ENCODE results near the gene HNRNPR. TPM values are rescaled to one million over a fixed set of nuclear protein-coding genes. Genes with fewer than 3 reads are reported as not detected.

Gene HNRNPR
- total and polyA plus RNA-seq, 9 of the 15 experiments (the other 6 are each of a cell fraction or from before 2014, with no cell fraction given) = 80.9 to 372 (median 301) TPM

DNA sequence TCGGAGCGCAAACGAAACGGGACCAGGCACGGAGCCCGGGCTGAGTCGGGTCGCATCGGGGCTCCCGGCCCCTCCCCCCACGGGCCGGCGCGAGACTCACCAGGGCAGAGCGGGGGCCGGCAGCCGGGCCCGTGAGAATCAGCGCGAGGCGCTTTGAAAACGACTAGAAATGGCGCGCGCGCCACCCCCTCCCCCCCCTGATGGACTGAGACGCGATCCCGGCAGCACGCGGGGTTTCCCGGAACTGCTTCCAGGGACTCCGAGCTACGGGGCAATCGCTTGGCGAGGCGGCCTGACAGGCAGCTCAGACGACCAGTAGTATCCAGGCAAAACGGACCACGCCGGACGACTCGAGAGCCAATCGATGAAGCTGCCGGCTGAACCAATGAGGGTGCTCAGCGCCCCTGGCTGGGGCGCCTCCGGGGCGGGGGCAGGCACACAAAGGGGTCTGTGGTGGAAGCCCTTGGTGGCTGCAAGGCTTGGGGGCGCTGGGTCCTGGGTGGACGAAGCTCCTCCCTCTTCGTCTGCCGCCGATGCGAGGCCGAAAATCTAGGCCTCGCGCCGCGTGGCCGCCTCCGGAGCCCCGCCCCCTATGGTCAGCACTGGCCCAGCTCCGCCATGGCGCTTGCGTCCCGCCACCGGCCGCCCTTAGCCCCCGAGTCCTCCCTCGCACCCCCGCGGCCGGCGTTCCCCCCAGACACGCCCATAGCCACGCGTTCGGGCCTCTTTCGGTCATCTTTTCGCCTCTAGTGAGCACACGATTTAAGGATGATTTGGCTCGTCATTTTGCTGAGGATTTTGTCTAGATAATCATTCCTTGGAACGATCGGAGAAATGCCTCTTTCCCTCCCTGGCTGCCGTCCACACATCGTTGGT is at the start of gene HNRNPR (continued):
- TF ChIP-seq, protein P1, sequence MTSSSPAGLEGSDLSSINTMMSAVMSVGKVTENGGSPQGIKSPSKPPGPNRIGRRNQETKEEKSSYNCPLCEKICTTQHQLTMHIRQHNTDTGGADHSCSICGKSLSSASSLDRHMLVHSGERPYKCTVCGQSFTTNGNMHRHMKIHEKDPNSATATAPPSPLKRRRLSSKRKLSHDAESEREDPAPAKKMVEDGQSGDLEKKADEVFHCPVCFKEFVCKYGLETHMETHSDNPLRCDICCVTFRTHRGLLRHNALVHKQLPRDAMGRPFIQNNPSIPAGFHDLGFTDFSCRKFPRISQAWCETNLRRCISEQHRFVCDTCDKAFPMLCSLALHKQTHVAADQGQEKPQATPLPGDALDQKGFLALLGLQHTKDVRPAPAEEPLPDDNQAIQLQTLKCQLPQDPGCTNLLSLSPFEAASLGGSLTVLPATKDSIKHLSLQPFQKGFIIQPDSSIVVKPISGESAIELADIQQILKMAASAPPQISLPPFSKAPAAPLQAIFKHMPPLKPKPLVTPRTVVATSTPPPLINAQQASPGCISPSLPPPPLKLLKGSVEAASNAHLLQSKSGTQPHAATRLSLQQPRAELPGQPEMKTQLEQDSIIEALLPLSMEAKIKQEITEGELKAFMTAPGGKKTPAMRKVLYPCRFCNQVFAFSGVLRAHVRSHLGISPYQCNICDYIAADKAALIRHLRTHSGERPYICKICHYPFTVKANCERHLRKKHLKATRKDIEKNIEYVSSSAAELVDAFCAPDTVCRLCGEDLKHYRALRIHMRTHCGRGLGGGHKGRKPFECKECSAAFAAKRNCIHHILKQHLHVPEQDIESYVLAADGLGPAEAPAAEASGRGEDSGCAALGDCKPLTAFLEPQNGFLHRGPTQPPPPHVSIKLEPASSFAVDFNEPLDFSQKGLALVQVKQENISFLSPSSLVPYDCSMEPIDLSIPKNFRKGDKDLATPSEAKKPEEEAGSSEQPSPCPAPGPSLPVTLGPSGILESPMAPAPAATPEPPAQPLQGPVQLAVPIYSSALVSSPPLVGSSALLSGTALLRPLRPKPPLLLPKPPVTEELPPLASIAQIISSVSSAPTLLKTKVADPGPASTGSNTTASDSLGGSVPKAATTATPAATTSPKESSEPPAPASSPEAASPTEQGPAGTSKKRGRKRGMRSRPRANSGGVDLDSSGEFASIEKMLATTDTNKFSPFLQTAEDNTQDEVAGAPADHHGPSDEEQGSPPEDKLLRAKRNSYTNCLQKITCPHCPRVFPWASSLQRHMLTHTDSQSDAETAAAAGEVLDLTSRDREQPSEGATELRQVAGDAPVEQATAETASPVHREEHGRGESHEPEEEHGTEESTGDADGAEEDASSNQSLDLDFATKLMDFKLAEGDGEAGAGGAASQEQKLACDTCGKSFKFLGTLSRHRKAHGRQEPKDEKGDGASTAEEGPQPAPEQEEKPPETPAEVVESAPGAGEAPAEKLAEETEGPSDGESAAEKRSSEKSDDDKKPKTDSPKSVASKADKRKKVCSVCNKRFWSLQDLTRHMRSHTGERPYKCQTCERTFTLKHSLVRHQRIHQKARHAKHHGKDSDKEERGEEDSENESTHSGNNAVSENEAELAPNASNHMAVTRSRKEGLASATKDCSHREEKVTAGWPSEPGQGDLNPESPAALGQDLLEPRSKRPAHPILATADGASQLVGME (CRISPR knock-in tag; IDR thresholded peaks at IDR 0.05) = peak; percentile 52; the same call in 1 of the 2 replicates
- no peak for TF ChIP-seq EWSR1 (IDR thresholded peaks at IDR 0.05; ENCODE audit: borderline replicate concordance, low read depth, partially characterized antibody)
- TF ChIP-seq NFYB (IDR thresholded peaks at IDR 0.05; ENCODE audit: extremely low read depth, insufficient read length) = peak; percentile 94
- TF ChIP-seq MYC (IDR thresholded peaks at IDR 0.05; ENCODE audit: low read depth, low read length) = peak; percentile 99
- TF ChIP-seq MYC (CRISPR knock-in tag; IDR thresholded peaks at IDR 0.05; ENCODE audit: borderline replicate concordance, low read depth) = peak; percentile 88; the same call in 1 of the 2 replicates
- TF ChIP-seq MAFK (IDR thresholded peaks at IDR 0.05; ENCODE audit: low read length) = peak; percentile 3; the same call in 1 of the 2 replicates
- TF ChIP-seq, protein P2, sequence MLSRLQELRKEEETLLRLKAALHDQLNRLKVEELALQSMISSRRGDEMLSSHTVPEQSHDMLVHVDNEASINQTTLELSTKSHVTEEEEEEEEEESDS (CRISPR knock-in tag; IDR thresholded peaks at IDR 0.05) = no peak
- TF ChIP-seq, protein P3, sequence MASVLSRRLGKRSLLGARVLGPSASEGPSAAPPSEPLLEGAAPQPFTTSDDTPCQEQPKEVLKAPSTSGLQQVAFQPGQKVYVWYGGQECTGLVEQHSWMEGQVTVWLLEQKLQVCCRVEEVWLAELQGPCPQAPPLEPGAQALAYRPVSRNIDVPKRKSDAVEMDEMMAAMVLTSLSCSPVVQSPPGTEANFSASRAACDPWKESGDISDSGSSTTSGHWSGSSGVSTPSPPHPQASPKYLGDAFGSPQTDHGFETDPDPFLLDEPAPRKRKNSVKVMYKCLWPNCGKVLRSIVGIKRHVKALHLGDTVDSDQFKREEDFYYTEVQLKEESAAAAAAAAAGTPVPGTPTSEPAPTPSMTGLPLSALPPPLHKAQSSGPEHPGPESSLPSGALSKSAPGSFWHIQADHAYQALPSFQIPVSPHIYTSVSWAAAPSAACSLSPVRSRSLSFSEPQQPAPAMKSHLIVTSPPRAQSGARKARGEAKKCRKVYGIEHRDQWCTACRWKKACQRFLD (CRISPR knock-in tag; IDR thresholded peaks at IDR 0.05) = no peak
- TF ChIP-seq, protein P4, sequence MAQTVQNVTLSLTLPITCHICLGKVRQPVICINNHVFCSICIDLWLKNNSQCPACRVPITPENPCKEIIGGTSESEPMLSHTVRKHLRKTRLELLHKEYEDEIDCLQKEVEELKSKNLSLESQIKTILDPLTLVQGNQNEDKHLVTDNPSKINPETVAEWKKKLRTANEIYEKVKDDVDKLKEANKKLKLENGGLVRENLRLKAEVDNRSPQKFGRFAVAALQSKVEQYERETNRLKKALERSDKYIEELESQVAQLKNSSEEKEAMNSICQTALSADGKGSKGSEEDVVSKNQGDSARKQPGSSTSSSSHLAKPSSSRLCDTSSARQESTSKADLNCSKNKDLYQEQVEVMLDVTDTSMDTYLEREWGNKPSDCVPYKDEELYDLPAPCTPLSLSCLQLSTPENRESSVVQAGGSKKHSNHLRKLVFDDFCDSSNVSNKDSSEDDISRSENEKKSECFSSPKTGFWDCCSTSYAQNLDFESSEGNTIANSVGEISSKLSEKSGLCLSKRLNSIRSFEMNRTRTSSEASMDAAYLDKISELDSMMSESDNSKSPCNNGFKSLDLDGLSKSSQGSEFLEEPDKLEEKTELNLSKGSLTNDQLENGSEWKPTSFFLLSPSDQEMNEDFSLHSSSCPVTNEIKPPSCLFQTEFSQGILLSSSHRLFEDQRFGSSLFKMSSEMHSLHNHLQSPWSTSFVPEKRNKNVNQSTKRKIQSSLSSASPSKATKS (CRISPR knock-in tag; IDR thresholded peaks at IDR 0.05) = peak; percentile 13; the same call in 1 of the 2 replicates
- TF ChIP-seq KDM2B (CRISPR knock-in tag; IDR thresholded peaks at IDR 0.05) = 0 out of 2 replicates have a peak, but pooled peaks have one; percentile 5
- peak; percentile 78 for TF ChIP-seq GABPA (tag; conservative IDR thresholded peaks at IDR 0.05; ENCODE audit: low read depth)
- TF ChIP-seq FOXJ2 (tag; IDR thresholded peaks at IDR 0.05) = 0 out of 2 replicates have a peak, but pooled peaks have one; percentile 28

Measured in K562 (cell line).